Esophagus (tissue), 2 donors: ENCODE measurements around the gene P3H3. TPM values are rescaled to one million over a fixed set of nuclear protein-coding genes. Genes with fewer than 3 reads are reported as not detected.
A peak's percentile ranks its signal among the peaks of the same experiment; 100 is the strongest.

ENCODE experiments used
- H3K27ac ChIP-seq, 2 donors: one replicate each; pipeline ENCODE4 v1.5.1; 2013; ENCODE audit warnings: low read depth in 2 of 2, mild to moderate bottlenecking in 2 of 2, inconsistent platforms in 1 of 2, low read length in 1 of 2, moderate library complexity in 1 of 2
- H3K27me3 ChIP-seq, 2 donors: one replicate each; pipeline ENCODE4 v1.6.1; 2013; ENCODE audit warnings: low read length in 2 of 2, control low read depth in 1 of 2, mild to moderate bottlenecking in 1 of 2; ENCODE audit not compliant: insufficient read depth in 2 of 2, control insufficient read depth in 1 of 2
- H3K36me3 ChIP-seq, 2 donors: one replicate each; pipeline ENCODE4 v1.6.1; 2013; ENCODE audit warnings: low read length in 1 of 2; ENCODE audit not compliant: control insufficient read depth in 2 of 2, insufficient read depth in 2 of 2
- H3K4me1 ChIP-seq, 2 donors: one replicate each; pipeline ENCODE4 v1.6.1; 2013; ENCODE audit warnings: low read length in 1 of 2; ENCODE audit not compliant: control insufficient read depth in 2 of 2, insufficient read depth in 2 of 2
- H3K4me3 ChIP-seq, 2 donors: one replicate each; pipeline ENCODE4 v1.5.1; 2013; ENCODE audit warnings: low read length in 2 of 2, mild to moderate bottlenecking in 2 of 2, low read depth in 1 of 2, moderate library complexity in 1 of 2
- H3K9me3 ChIP-seq, 2 donors: one replicate each; pipeline ENCODE4 v1.6.1; 2013; ENCODE audit warnings: mild to moderate bottlenecking in 2 of 2, low read depth in 1 of 2, low read length in 1 of 2, moderate library complexity in 1 of 2; ENCODE audit not compliant: control insufficient read depth in 2 of 2, insufficient read depth in 1 of 2
- WGBS, 2 donors: extraction: QIAGEN DNeasy Blood & Tissue Kit; methylation state at CpG; one replicate each; pipeline ENCODE4 v1.1.7; 2013; 5-methylcytosine and 5-hydroxymethylcytosine counted together
- polyA plus RNA-seq, 2 donors: library from polyadenylated mRNA; stranded (reverse); fragments of 200-250 nt; gene quantifications; one replicate each; pipeline ENCODE4 v1.2.3, GENCODE V29; 2013
- donor health status: healthy with polysubstance abuse.
- donor health status: Bipolar disorder and iron deficiency.

Gene P3H3
- polyA plus RNA-seq, 2 donors, result 3.4 to 3.9 TPM

DNA sequence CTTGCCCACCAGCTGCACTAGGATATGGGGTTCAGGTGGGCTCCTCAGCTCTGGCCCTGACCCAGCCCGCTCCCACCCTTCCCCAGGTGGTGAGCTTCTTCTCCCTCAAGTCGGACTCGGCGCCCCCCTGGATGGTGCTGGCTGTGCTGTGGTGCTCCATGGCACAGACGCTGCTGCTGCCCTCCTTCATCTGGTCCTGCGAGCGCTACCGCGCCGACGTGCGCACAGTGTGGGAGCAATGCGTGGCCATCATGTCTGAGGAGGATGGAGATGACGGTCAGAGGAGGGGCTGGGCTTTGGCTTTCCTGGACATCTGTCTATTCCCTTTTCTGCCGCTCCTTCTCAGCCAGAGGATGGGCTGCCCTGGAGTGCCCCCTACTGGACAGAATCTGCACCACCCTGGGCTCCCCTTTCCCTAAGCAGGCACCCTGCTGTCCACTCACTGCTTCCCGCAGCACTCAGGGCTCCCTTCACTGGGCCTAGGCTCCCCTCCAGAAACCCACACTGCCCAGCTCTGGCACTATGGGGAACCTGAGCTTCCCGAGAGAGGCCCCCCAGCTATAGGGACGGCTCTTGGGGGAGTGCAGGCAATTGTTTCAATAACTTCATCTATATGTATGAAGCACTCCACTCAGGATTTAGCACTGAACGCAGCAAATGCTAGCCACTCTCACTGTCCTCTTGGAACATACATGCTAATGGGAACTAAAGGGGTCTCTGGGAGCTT, 2.6 kb upstream of the P3H3 start:
- Histone ChIP-seq H3K4me3 (no peak overlapping the region), H3K27me3 (peaks cover 0 to 9% of the 10 kb centered on the region in 2 donors), H3K9me3 (peaks cover 0 to 5% of the 10 kb centered on the region in 2 donors), H3K36me3 (no peaks in the 10 kb centered on the region), H3K27ac (no peak overlapping the region), H3K4me1 (peaks cover 0 to 13% of the 10 kb centered on the region in 2 donors)
- WGBS, 2 donors, result 7 to 10% methylated on average over 19 of the region's 19 CpGs

GRCh38 chr12:6826125-6826733, 2.0 kb upstream of the P3H3 start:
- no peak overlapping the region for H3K27ac ChIP-seq
- peaks cover 0 to 13% of the 10 kb centered on the region in 2 donors for H3K4me1 ChIP-seq
- H3K9me3 ChIP-seq, result peaks cover 0 to 5% of the 10 kb centered on the region in 2 donors
- WGBS, 2 donors, result 78% methylated on average over 17 of the region's 17 CpGs
- no peak overlapping the region for H3K4me3 ChIP-seq
- peaks cover 0 to 9% of the 10 kb centered on the region in 2 donors for H3K27me3 ChIP-seq
- H3K36me3 ChIP-seq, result no peaks in the 10 kb centered on the region

DNA sequence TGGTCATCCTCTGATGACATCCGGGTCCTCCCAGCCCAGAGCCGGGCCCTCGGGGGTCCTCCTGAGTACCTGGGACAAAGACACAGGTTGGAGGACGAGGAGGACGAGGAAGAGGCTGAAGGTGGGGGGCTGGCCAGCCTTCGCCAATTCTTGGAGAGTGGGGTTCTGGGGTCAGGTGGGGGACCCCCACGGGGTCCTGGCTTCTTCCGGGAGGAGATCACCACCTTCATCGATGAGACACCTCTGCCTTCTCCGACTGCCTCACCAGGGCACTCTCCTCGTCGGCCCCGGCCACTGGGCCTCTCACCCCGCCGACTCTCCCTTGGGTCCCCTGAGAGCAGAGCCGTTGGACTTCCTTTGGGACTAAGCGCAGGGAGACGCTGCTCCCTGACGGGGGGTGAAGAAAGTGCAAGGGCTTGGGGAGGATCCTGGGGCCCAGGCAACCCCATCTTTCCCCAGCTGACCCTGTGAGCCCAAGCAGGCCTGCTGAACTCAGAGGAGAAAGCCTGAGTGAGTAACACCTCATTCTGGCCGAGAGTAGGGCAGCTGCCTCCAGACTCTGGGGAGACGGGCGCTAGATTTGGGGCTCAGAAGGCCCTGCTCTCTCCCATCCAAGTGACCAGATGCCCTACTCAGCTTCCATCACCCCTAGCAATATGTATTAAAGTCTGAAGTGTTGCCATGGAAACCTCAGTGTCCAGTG, 1.3 kb upstream of the P3H3 start:
- peaks cover 0 to 11% of the 10 kb centered on the region in 2 donors for H3K4me1 ChIP-seq
- no peak overlapping the region for H3K27ac ChIP-seq
- no peaks in the 10 kb centered on the region for H3K36me3 ChIP-seq
- 75 to 84% methylated on average over 22 of the region's 22 CpGs for WGBS, 2 donors
- no peak overlapping the region for H3K4me3 ChIP-seq
- peaks cover 0 to 9% of the 10 kb centered on the region in 2 donors for H3K27me3 ChIP-seq
- peaks cover 0 to 5% of the 10 kb centered on the region in 2 donors for H3K9me3 ChIP-seq

GRCh38 chr12:6827437-6827911, 733 bp upstream of the P3H3 start:
- Histone ChIP-seq H3K4me1 (peaks cover 0 to 9% of the 10 kb centered on the region in 2 donors), H3K36me3 (no peaks in the 10 kb centered on the region), H3K4me3 (no peak overlapping the region), H3K9me3 (peaks cover 0 to 5% of the 10 kb centered on the region in 2 donors), H3K27me3 (peaks cover 0 to 8% of the 10 kb centered on the region in 2 donors), H3K27ac (no peak overlapping the region)
- WGBS, 2 donors, result 5 to 7% methylated on average over 8 of the region's 8 CpGs

GRCh38 chr12:6828781-6829535, 751 bp downstream of the P3H3 start:
- 1% methylated on average over 70 to 71 of the region's 71 CpGs for WGBS, 2 donors
- H3K9me3 ChIP-seq, result peaks cover 0 to 4% of the 10 kb centered on the region in 2 donors
- peaks cover 0 to 5% of the 10 kb centered on the region in 2 donors for H3K36me3 ChIP-seq
- peak overlapping the region; percentile 56 to 70 for H3K4me3 ChIP-seq
- H3K4me1 ChIP-seq, result peaks cover 0 to 9% of the 10 kb centered on the region in 2 donors
- H3K27me3 ChIP-seq, result no peaks in the 10 kb centered on the region
- H3K27ac ChIP-seq, result peak overlapping the region; percentile 42 to 70

DNA sequence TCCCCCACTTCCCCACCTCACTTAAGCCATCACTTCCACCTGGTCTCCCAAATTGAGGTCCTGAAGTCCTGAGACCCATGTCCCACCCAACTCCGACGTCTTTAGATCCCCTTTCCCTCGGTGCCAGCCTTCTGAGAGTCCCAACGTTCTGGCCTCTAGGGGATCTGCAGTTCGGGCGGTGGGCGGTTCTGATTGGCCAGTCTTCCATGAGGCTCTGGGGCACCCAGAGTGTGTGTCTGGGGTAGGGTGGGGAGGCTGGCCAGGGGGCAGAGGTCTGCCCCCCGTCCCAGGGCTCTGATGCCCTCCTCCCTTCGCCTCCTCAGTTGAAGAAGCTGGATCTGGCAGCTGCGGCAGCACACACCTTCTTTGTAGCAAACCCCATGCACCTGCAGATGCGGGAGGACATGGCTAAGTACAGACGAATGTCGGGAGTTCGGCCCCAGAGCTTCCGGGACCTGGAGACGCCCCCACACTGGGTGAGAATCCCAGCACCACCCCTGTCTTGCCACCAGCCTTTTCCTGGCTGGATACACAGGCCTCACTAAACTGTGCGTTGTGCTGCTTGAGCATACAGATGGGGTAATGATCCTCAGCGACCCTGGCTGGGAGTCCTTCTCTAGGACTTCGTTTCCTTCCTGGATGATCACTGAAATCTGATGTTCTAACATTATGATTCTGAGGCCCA, 1.5 kb downstream of the P3H3 start:
- no peaks in the 10 kb centered on the region for H3K27me3 ChIP-seq
- H3K4me1 ChIP-seq, result peaks cover 0 to 9% of the 10 kb centered on the region in 2 donors
- H3K36me3 ChIP-seq, result peaks cover 0 to 5% of the 10 kb centered on the region in 2 donors
- 35 to 38% methylated on average over 19 of the region's 19 CpGs for WGBS, 2 donors
- peak overlapping the region; percentile 56 to 70 for H3K4me3 ChIP-seq
- H3K27ac ChIP-seq, result peak overlapping the region; percentile 42 to 70
- peaks cover 0 to 1% of the 10 kb centered on the region in 2 donors for H3K9me3 ChIP-seq

DNA sequence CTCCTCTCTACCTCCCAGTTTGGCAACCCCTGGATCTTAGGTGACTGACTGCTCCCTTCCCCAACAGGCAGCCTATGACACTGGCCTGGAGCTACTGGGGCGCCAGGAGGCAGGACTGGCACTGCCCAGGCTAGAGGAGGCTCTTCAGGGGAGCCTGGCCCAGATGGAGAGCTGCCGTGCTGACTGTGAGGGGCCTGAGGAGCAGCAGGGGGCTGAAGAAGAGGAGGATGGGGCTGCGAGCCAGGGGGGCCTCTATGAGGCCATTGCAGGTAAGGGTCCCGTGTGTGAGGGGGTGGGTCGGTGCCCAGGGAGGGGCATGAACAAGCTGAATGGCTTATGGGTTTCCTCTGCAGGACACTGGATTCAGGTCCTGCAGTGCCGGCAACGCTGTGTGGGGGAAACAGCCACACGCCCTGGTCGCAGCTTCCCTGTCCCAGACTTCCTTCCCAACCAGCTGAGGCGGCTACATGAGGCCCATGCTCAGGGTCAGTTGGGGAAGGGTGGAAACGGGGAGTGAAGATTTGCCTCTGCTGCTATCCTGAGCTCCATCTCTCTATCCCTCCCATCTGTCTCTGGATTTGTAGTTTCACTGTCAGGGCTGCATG, 2.2 kb downstream of the P3H3 start:
- WGBS, 2 donors, result 87 to 90% methylated on average over 11 of the region's 11 CpGs
- Histone ChIP-seq H3K9me3 (peaks cover 0 to 1% of the 10 kb centered on the region in 2 donors), H3K4me1 (peaks cover 0 to 9% of the 10 kb centered on the region in 2 donors), H3K27me3 (no peaks in the 10 kb centered on the region), H3K27ac (no peak overlapping the region), H3K36me3 (peaks cover 0 to 5% of the 10 kb centered on the region in 2 donors), H3K4me3 (no peak overlapping the region)

- Histone ChIP-seq H3K27ac (no peak overlapping the region), H3K4me1 (peaks cover 0 to 9% of the 10 kb centered on the region in 2 donors), H3K9me3 (no peaks in the 10 kb centered on the region), H3K27me3 (no peaks in the 10 kb centered on the region), H3K36me3 (peaks cover 0 to 5% of the 10 kb centered on the region in 2 donors), H3K4me3 (no peak overlapping the region)
- 87 to 88% methylated on average over 6 of the region's 6 CpGs for WGBS, 2 donors
Measured at GRCh38 chr12:6830999-6831398, 2.8 kb downstream of the P3H3 start.
